Measurements from ENCODE around the gene GMPR2.

DNA sequence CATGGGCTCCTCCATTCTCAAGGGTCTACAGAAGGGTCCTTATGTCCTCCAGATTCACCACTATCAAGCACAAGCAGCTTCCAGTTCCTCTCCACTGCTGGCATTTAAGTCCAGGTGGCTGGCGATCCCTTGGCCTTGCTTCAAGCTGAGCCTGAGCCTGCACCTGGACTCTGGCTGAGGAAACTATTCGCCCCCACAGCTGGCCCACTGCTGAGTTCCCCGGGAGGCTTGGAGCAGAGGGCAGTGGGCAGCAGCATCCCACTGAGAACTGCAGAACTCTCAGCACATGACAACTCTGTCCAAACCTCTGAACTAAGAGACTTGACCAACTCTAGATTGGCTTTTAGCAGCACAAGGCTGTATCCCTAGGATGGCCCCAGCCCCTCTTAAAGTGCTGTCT lies 50.0 kb downstream of the GMPR2 start:
- TF ChIP-seq, protein P1, sequence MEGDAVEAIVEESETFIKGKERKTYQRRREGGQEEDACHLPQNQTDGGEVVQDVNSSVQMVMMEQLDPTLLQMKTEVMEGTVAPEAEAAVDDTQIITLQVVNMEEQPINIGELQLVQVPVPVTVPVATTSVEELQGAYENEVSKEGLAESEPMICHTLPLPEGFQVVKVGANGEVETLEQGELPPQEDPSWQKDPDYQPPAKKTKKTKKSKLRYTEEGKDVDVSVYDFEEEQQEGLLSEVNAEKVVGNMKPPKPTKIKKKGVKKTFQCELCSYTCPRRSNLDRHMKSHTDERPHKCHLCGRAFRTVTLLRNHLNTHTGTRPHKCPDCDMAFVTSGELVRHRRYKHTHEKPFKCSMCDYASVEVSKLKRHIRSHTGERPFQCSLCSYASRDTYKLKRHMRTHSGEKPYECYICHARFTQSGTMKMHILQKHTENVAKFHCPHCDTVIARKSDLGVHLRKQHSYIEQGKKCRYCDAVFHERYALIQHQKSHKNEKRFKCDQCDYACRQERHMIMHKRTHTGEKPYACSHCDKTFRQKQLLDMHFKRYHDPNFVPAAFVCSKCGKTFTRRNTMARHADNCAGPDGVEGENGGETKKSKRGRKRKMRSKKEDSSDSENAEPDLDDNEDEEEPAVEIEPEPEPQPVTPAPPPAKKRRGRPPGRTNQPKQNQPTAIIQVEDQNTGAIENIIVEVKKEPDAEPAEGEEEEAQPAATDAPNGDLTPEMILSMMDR (IDR thresholded peaks at IDR 0.05): no peak
- no peak for TF ChIP-seq EZH2phosphoT487 (IDR thresholded peaks at IDR 0.05)
